Thyroid gland (tissue), 4 donors: ENCODE results near the gene ALDH4A1.

Source experiments
- CTCF ChIP-seq, 6 experiments: fragments of 200-600 bp in 3 of 6; fragments of 450-650 bp in 3 of 6; sonication (generic) in 3 of 6; IDR thresholded peaks; one replicate each; pipeline ENCODE4 v1.5.1; 2016 to 2019; ENCODE audit warnings: antibody characterized with exemption in 6 of 6, mild to moderate bottlenecking in 2 of 6, inconsistent platforms in 1 of 6, moderate library complexity in 1 of 6
- POLR2A ChIP-seq, 2 donors: fragments of 450-650 bp; IDR thresholded peaks; one replicate each; pipeline ENCODE4 v1.6.1; 2017; ENCODE audit warnings: antibody characterized with exemption in 2 of 2, mild to moderate bottlenecking in 2 of 2, moderate library complexity in 1 of 2

- TF ChIP-seq CTCF (IDR thresholded peaks at IDR 0.05) (no peak), POLR2A (IDR thresholded peaks at IDR 0.05) (no peak)
Observed at GRCh38 chr1:18940303-18941020, 38.1 kb upstream of the ALDH4A1 start.
